ENCODE measurements around the gene TEX29.

The TEX29 gene

GRCh38 chr13:111387945-111388600, 67.6 kb downstream of the TEX29 start:
- H3K9ac ChIP-seq, result no peak overlapping the region
- peaks cover 0 to 30% (median 21%) of the 10 kb centered on the region in 10 experiments; a peak in 17 of 20 replicates for H3K4me1 ChIP-seq
- no peaks in the 10 kb centered on the region for H3K36me3 ChIP-seq
- H3K4me2 ChIP-seq, result peak overlapping the region in 5 of 11 experiments; percentile 29 to 42 (median 32); a peak in 8 of 22 replicates
- H3K9me3 ChIP-seq (replicated peaks in 1 of 11), result no peaks in the 10 kb centered on the region
- no peak overlapping the region for H3K27ac ChIP-seq
- no peak overlapping the region for H3K4me3 ChIP-seq
- no peaks in the 10 kb centered on the region for H4K20me1 ChIP-seq
- TF ChIP-seq Cebpa-rat (IDR thresholded peaks at IDR 0.05), result no peak
- no peaks in the 10 kb centered on the region for H3K27me3 ChIP-seq

GRCh38 chr13:111388851-111389500, 68.5 kb downstream of the TEX29 start:
- Histone ChIP-seq H4K20me1 (no peaks in the 10 kb centered on the region), H3K36me3 (no peaks in the 10 kb centered on the region)

GRCh38 chr13:111389621-111390521, 69.4 kb downstream of the TEX29 start:
- TF ChIP-seq Cebpa-rat (IDR thresholded peaks at IDR 0.05), result no peak
- H3K4me1 ChIP-seq, result peaks cover 0 to 25% (median 16%) of the 10 kb centered on the region in 10 experiments; a peak in 17 of 20 replicates
- no peak overlapping the region for H3K27ac ChIP-seq
- peaks cover 0 to 2% (median 0%) of the 10 kb centered on the region in 11 experiments; a peak in 1 of 22 replicates for H3K9me3 ChIP-seq (replicated peaks in 1 of 11)
- H3K36me3 ChIP-seq, result no peaks in the 10 kb centered on the region
- no peaks in the 10 kb centered on the region for H4K20me1 ChIP-seq
- H3K4me2 ChIP-seq, result no peak overlapping the region
- H3K27me3 ChIP-seq, result no peaks in the 10 kb centered on the region
- H3K9ac ChIP-seq, result no peak overlapping the region
- H3K4me3 ChIP-seq, result no peak overlapping the region

More at GRCh38 chr13:111388851-111389500, 68.5 kb downstream of the TEX29 start:
- Histone ChIP-seq H3K27me3 (no peaks in the 10 kb centered on the region), H3K4me2 (no peak overlapping the region), H3K4me1 (peaks cover 0 to 30% (median 21%) of the 10 kb centered on the region in 10 experiments; a peak in 17 of 20 replicates), H3K9me3 (replicated peaks in 1 of 11) (no peaks in the 10 kb centered on the region), H3K27ac (no peak overlapping the region), H3K9ac (no peak overlapping the region), H3K4me3 (no peak overlapping the region)
- no peak for TF ChIP-seq Cebpa-rat (IDR thresholded peaks at IDR 0.05)

- Histone ChIP-seq H3K27me3 (no peaks in the 10 kb centered on the region), H4K20me1 (no peaks in the 10 kb centered on the region), H3K27ac (no peak overlapping the region), H3K4me1 (peaks cover 0 to 16% (median 8%) of the 10 kb centered on the region in 10 experiments; a peak in 13 of 20 replicates), H3K9ac (no peak overlapping the region), H3K36me3 (no peaks in the 10 kb centered on the region), H3K4me2 (no peak overlapping the region), H3K9me3 (replicated peaks in 1 of 11) (peaks cover 0 to 7% (median 0%) of the 10 kb centered on the region in 11 experiments; a peak in 2 of 22 replicates), H3K4me3 (no peak overlapping the region)
- no peak for TF ChIP-seq Cebpa-rat (IDR thresholded peaks at IDR 0.05)
Measured at GRCh38 chr13:111390522-111391270, 70.3 kb downstream of the TEX29 start.

- no peaks in the 10 kb centered on the region for H4K20me1 ChIP-seq
- peak in 2 of 11 experiments; percentile 8 to 60; a peak in 1 of 22 replicates for TF ChIP-seq Cebpa-rat (IDR thresholded peaks at IDR 0.05)
- H3K27me3 ChIP-seq, result no peaks in the 10 kb centered on the region
- H3K4me3 ChIP-seq, result no peak overlapping the region
- no peak overlapping the region for H3K27ac ChIP-seq
- peaks cover 0 to 7% (median 0%) of the 10 kb centered on the region in 11 experiments; a peak in 2 of 22 replicates for H3K9me3 ChIP-seq (replicated peaks in 1 of 11)
- no peaks in the 10 kb centered on the region for H3K36me3 ChIP-seq
- no peak overlapping the region for H3K4me2 ChIP-seq
- peaks cover 0 to 9% (median 4%) of the 10 kb centered on the region in 10 experiments; a peak in 10 of 20 replicates for H3K4me1 ChIP-seq
- H3K9ac ChIP-seq, result no peak overlapping the region
Measured at GRCh38 chr13:111392486-111392885, 72.0 kb downstream of the TEX29 start.

GRCh38 chr13:111393221-111393790, 72.9 kb downstream of the TEX29 start:
- H4K20me1 ChIP-seq, result no peaks in the 10 kb centered on the region
- H3K36me3 ChIP-seq, result no peaks in the 10 kb centered on the region
- no peak overlapping the region for H3K4me3 ChIP-seq
- H3K9ac ChIP-seq, result no peak overlapping the region
- TF ChIP-seq Cebpa-rat (IDR thresholded peaks at IDR 0.05), result no peak
- H3K4me1 ChIP-seq, result peaks cover 0 to under 1% (median 0%) of the 10 kb centered on the region in 10 experiments; a peak in 1 of 20 replicates
- H3K9me3 ChIP-seq (replicated peaks in 1 of 11), result peaks cover 0 to 7% (median 0%) of the 10 kb centered on the region in 11 experiments; a peak in 2 of 22 replicates
- H3K4me2 ChIP-seq, result no peak overlapping the region
- no peak overlapping the region for H3K27ac ChIP-seq
- no peaks in the 10 kb centered on the region for H3K27me3 ChIP-seq

Data from BLaER1 treated with 17β-estradiol and CSF1 and Interleukin-3, amounts not matched to agents 10 nM and 100 nM (cell line).